K562 (cell line): ENCODE measurements around the gene DLL4. TPM values are rescaled to one million over a fixed set of nuclear protein-coding genes. Genes with fewer than 3 reads are reported as not detected.
A peak's percentile ranks its signal among the peaks of the same experiment; 100 is the strongest.

Source experiments
- ATAC-seq: fragments of 200-7000 bp; cut with Tn5 transposase; 3 replicates; pipeline ENCODE4 v1.9.1; 2020; ENCODE audit warnings: moderate library complexity
- BruUV-seq: library from RNA; stranded (reverse); fragments of 400-500 nt; replicated peaks from 2 replicates; lab custom pipeline; 2021; lab: Mats Ljungman, UMichigan
- CTCF ChIA-PET: fragments of 300-600 bp; formaldehyde crosslinking; extraction: SDS; loops from one replicate; lab custom pipeline; 2021; ENCODE audit warnings: low intra/inter-chr PET ratio; lab: Yijun Ruan, JAX
- POLR2A ChIA-PET: fragments of 300-600, 350-650 bp; sonication (Branson Sonifier 250); formaldehyde crosslinking; extraction: SDS; loops from one replicate; lab custom pipeline; 2021; ENCODE audit warnings: antibody characterized with exemption, inconsistent platforms; lab: Yijun Ruan, JAX
- DNase-seq, 4 experiments: peaks; one replicate each; pipeline versions ENCODE4 v3.0.0 to v3.0.0-alpha.2; 2011 to 2018; ENCODE audit warnings: low spot score in 3 of 4, mixed read lengths in 3 of 4; ENCODE audit errors: extremely low read depth in 1 of 4
- FAIRE-seq: peaks from 2 replicates; lab custom pipeline; 2011; peaks lifted over from hg19 to GRCh38; lab: Jason Lieb, UNC
- H2AFZ ChIP-seq: 2 replicates; pipeline ENCODE4 v1.6.0; 2011; ENCODE audit warnings: low read depth, low read length, control low read depth, inconsistent platforms
- H3K27ac ChIP-seq: fragments of 200-600 bp; 3 replicates; pipeline ENCODE4 v1.8.0; 2011; ENCODE audit warnings: low read depth, mild to moderate bottlenecking, control low read depth, inconsistent platforms, low read length, moderate library complexity, mixed read lengths; ENCODE audit errors: extremely low read depth
- H3K27me3 ChIP-seq, 2 experiments: fragments of 300-600 bp in 1 of 2; 2 replicates in 1 of 2; 3 replicates in 1 of 2; pipeline versions ENCODE4 v1.6.0 to v1.8.0; 2011; ENCODE audit warnings: inconsistent platforms in 2 of 2, low read length in 2 of 2, mild to moderate bottlenecking in 1 of 2, mixed read lengths in 1 of 2, moderate library complexity in 1 of 2; ENCODE audit not compliant: control insufficient read depth in 2 of 2, insufficient read depth in 2 of 2
- H3K36me3 ChIP-seq: fragments of 300-600 bp; 3 replicates; pipeline ENCODE4 v1.8.0; 2011; ENCODE audit warnings: mild to moderate bottlenecking, low read length, inconsistent platforms; ENCODE audit not compliant: control insufficient read depth, insufficient read depth
- H3K4me1 ChIP-seq, 2 experiments: fragments of 200-600 bp in 1 of 2; replicated peaks in 1 of 2; 2 replicates in 1 of 2; 3 replicates in 1 of 2; pipeline versions ENCODE4 v1.5.1 to v1.8.0; 2011; ENCODE audit warnings: inconsistent platforms in 2 of 2, low read length in 2 of 2, mild to moderate bottlenecking in 1 of 2, mixed read lengths in 1 of 2, moderate library complexity in 1 of 2; ENCODE audit not compliant: control insufficient read depth in 2 of 2, insufficient read depth in 2 of 2
- H3K4me2 ChIP-seq: 2 replicates; pipeline ENCODE4 v1.6.1; 2011; ENCODE audit warnings: low read length, control low read depth, inconsistent platforms, mixed read lengths; ENCODE audit not compliant: insufficient read depth
- H3K4me3 ChIP-seq: fragments of 200-600 bp; sonication (generic), shearing (Covaris generic); 2 replicates; pipeline ENCODE4 v1.5.1; 2016; ENCODE audit warnings: control low read depth, inconsistent platforms
- H3K79me2 ChIP-seq: fragments of 200-600 bp; 3 replicates; pipeline ENCODE4 v1.8.0; 2011; ENCODE audit warnings: low read length, inconsistent platforms; ENCODE audit not compliant: control insufficient read depth, insufficient read depth
- H3K9ac ChIP-seq, 2 experiments: 2 replicates each; pipeline versions ENCODE4 v1.6.0 to v1.6.1; 2011; ENCODE audit warnings: low read depth in 2 of 2, low read length in 2 of 2, control low read depth in 1 of 2, inconsistent platforms in 1 of 2, mild to moderate bottlenecking in 1 of 2, mixed read lengths in 1 of 2; ENCODE audit not compliant: insufficient read depth in 1 of 2
- H3K9me1 ChIP-seq: one replicate; pipeline ENCODE4 v1.6.0; 2011; ENCODE audit warnings: inconsistent platforms, mild to moderate bottlenecking, low read length, moderate library complexity; ENCODE audit not compliant: control insufficient read depth, insufficient read depth
- H3K9me3 ChIP-seq: replicated peaks from 2 replicates; pipeline ENCODE4 v1.5.1; 2011; ENCODE audit warnings: low read depth, low read length, inconsistent platforms; ENCODE audit not compliant: control insufficient read depth, insufficient read depth
- H4K20me1 ChIP-seq: replicated peaks from 2 replicates; pipeline ENCODE4 v1.6.1; 2011; ENCODE audit warnings: low read length, inconsistent platforms, mixed read lengths; ENCODE audit not compliant: control insufficient read depth, insufficient read depth
- MNT ChIP-seq, 2 experiments: fragments of 450-650 bp; conservative IDR thresholded peaks; 2 replicates each; pipeline ENCODE4 v1.6.1; 2017; ENCODE audit warnings: mild to moderate bottlenecking in 2 of 2, moderate library complexity in 2 of 2
- ZNF184 ChIP-seq: sonication (generic); formaldehyde crosslinking; IDR thresholded peaks from 2 replicates; pipeline ENCODE4 v1.5.0; 2020; ENCODE audit warnings: missing genetic modification reagents
- WGBS: fragments of 100-300 bp; shearing (Covaris generic); methylation state at CpG from one replicate; pipeline ENCODE4 v1.1.6; 2016; ENCODE audit warnings: low coverage, mixed read lengths; ENCODE audit not compliant: insufficient coverage; ENCODE audit errors: missing lambda C conversion rate; 5-methylcytosine and 5-hydroxymethylcytosine counted together
- in situ Hi-C: fragments of 300-500 bp; cut with MboI; formaldehyde crosslinking; loops from 4 replicates; pipeline ENCODE4 v1.15.0; 2018; ENCODE audit warnings: inconsistent platforms, mixed read lengths
- intact Hi-C: fragments of 100-400 bp; cut with micrococcal nuclease; formaldehyde crosslinking; loops from 2 replicates; pipeline ENCODE4 v1.14.2; 2022
- polyA plus RNA-seq, 8 experiments: library from polyadenylated mRNA; depleted of rRNA in 4 of 8; stranded (reverse) in 5 of 8; unstranded in 3 of 8; fragments of >200 nt; fragmentation: Nextera tagmentation in 2 of 8; fragmentation: Illumina TruSeq in 1 of 8; extraction: Ambion mirVana in 2 of 8; extraction: Trizol in 1 of 8; gene quantifications; 2 replicates each; pipeline versions ENCODE4 v1.2.1 to v1.2.3, GENCODE V29; 2011 to 2014; ENCODE audit warnings: inconsistent platforms in 1 of 8, missing spikeins in 1 of 8
- total RNA-seq, 7 experiments: library from RNA; depleted of rRNA in 6 of 7; stranded (reverse); fragments of >200 nt in 6 of 7; fragmentation: Illumina TruSeq in 2 of 7; extraction: Trizol in 2 of 7; gene quantifications; 2 replicates each; pipeline versions ENCODE4 v1.2.1 to v1.2.3, GENCODE V29; 2011 to 2021; ENCODE audit warnings: low replicate concordance in 1 of 7

Gene DLL4
- total and polyA plus RNA-seq, 9 of the 15 experiments (the other 6 are each of a cell fraction or from before 2014, with no cell fraction given): 0.04 to 1.1 (median 0.41) TPM; not detected in 1

- intact Hi-C loops: loop anchor here (5.0 to 10.0 kb wide), 3 partner anchors 186 to 296 kb away; partner anchors contain the start of gene KNL1
- ATAC-seq: no peak
- peaks cover 6% of the 10 kb centered on the region; the same call in 2 of the 3 replicates for H3K36me3 ChIP-seq
- peaks cover 8 to 16% of the 10 kb centered on the region in 2 experiments; a peak in 4 of 5 replicates for H3K4me1 ChIP-seq
- TF ChIP-seq MNT (conservative IDR thresholded peaks at IDR 0.05) (no peak), ZNF184 (CRISPR knock-in tag) (no peak)
- TF ChIP-seq, all 486 proteins: peak for 0
- Histone ChIP-seq H3K27me3 (no peaks in the 10 kb centered on the region), H3K9me3 (no peaks in the 10 kb centered on the region), H4K20me1 (no peaks in the 10 kb centered on the region), H3K27ac (no peak overlapping the region), H3K4me2 (no peak overlapping the region), H3K4me3 (no peak overlapping the region), H3K79me2 (peaks cover 17% of the 10 kb centered on the region), H3K9ac (no peak overlapping the region), H2AFZ (peak overlapping the region; percentile 53), H3K9me1 (no peaks in the 10 kb centered on the region)
- FAIRE-seq (no peak), DNase-seq (no peak)
- POLR2A ChIA-PET: interaction anchor here (0.8 to 1.4 kb wide), 4 partner anchors 15 to 146 kb away, joined by 3 to 6 read pairs (median 3); no protein-coding TSS in a partner anchor
- no TSS peak for BruUV-seq
- in situ Hi-C loops: loop anchor here (5.0 to 10.0 kb wide), 2 partner anchors 34 to 216 kb away; no protein-coding TSS in a partner anchor
- WGBS: 29% methylated on average over 5 of the region's 5 CpGs
- CTCF ChIA-PET: interaction anchor here (1.1 to 6.7 kb wide), 3 partner anchors 33 to 109 kb away, joined by 6 to 75 read pairs (median 66); no protein-coding TSS in a partner anchor
Observed at GRCh38 chr15:40891138-40891537, 38.0 kb upstream of the DLL4 start.
